Measurements from ENCODE around the gene LSG1.

GRCh38 chr3:194702545-194702944 is 30.6 kb upstream of the LSG1 start:
- TF ChIP-seq CTCF (IDR thresholded peaks at IDR 0.05) (no peak), POLR2A (IDR thresholded peaks at IDR 0.05) (no peak)
